H1 (cell line): ENCODE data around the gene FPR3. TPM values are rescaled to one million over a fixed set of nuclear protein-coding genes. Genes with fewer than 3 reads are reported as not detected.

Experiments used
- CTCF ChIA-PET: fragments of 300-600 bp; sonication (Branson Sonifier 250); formaldehyde crosslinking; loops from one replicate; lab custom pipeline; 2021; ENCODE audit not compliant: partially characterized antibody; lab: Charles Lee
- POLR2A ChIA-PET: fragments of 300-600 bp; sonication (Branson Sonifier 250); formaldehyde crosslinking; loops from one replicate; lab custom pipeline; 2021; ENCODE audit warnings: inconsistent platforms; ENCODE audit not compliant: partially characterized antibody; lab: Charles Lee
- DNase-seq, 2 experiments: peaks; one replicate each; pipeline versions ENCODE4 v3.0.0 to v3.0.0-alpha.2; 2010 to 2022; ENCODE audit warnings: low spot score in 2 of 2, low read depth in 1 of 2, mixed read lengths in 1 of 2
- FAIRE-seq: peaks from 2 replicates; lab custom pipeline; 2011; peaks lifted over from hg19 to GRCh38; lab: Jason Lieb, UNC
- H2AFZ ChIP-seq: 2 replicates; pipeline ENCODE4 v1.8.1; 2012; ENCODE audit warnings: low read length, inconsistent platforms
- H2AK5ac ChIP-seq: 2 replicates; pipeline ENCODE4 v1.6.1; 2013; ENCODE audit warnings: low read depth, low read length
- H2BK120ac ChIP-seq: replicated peaks from 2 replicates; pipeline ENCODE3; 2013; ENCODE audit warnings: low read depth, low read length, inconsistent platforms
- H2BK12ac ChIP-seq: 2 replicates; pipeline ENCODE4 v1.6.1; 2013; ENCODE audit warnings: low read depth, low read length
- H2BK15ac ChIP-seq: 2 replicates; pipeline ENCODE4 v1.6.1; 2013; ENCODE audit warnings: low read length
- H2BK20ac ChIP-seq: 2 replicates; pipeline ENCODE4 v1.6.1; 2013; ENCODE audit warnings: low read length
- H2BK5ac ChIP-seq: 2 replicates; pipeline ENCODE4 v1.6.1; 2013; ENCODE audit warnings: low read depth, low read length
- H3K14ac ChIP-seq: 2 replicates; pipeline ENCODE4 v1.6.1; 2013; ENCODE audit warnings: inconsistent platforms; ENCODE audit not compliant: insufficient read length
- H3K18ac ChIP-seq: 2 replicates; pipeline ENCODE4 v1.6.1; 2013; ENCODE audit warnings: low read length; ENCODE audit errors: extremely low read depth
- H3K23ac ChIP-seq: 2 replicates; pipeline ENCODE4 v1.6.1; 2013; ENCODE audit warnings: inconsistent platforms; ENCODE audit not compliant: insufficient read length
- H3K23me2 ChIP-seq: 2 replicates; pipeline ENCODE4 v1.6.1; 2013; ENCODE audit warnings: low read depth, low read length
- H3K27ac ChIP-seq: 2 replicates; pipeline ENCODE4 v1.6.1; 2011; ENCODE audit warnings: low read depth, low read length, inconsistent platforms
- H3K27me3 ChIP-seq, 4 experiments: replicated peaks in 1 of 4; 1 replicate in 1 of 4; 2 replicates in 3 of 4; pipeline versions ENCODE4 v1.6.1 to v1.8.1; 2011 to 2013; ENCODE audit warnings: low read length in 3 of 4, mild to moderate bottlenecking in 3 of 4, inconsistent platforms in 2 of 4, mixed read lengths in 2 of 4, moderate library complexity in 1 of 4; ENCODE audit not compliant: control insufficient read depth in 3 of 4, insufficient read depth in 3 of 4; ENCODE audit errors: extremely low read depth in 1 of 4
- H3K36me3 ChIP-seq, 4 experiments: 2 replicates each; pipeline versions ENCODE4 v1.6.1 to v1.8.1; 2011 to 2013; ENCODE audit warnings: mild to moderate bottlenecking in 4 of 4, low read length in 3 of 4, moderate library complexity in 2 of 4, control low read depth in 1 of 4, inconsistent platforms in 1 of 4; ENCODE audit not compliant: insufficient read depth in 4 of 4, control insufficient read depth in 2 of 4
- H3K4ac ChIP-seq: replicated peaks from 2 replicates; pipeline ENCODE3; 2013; ENCODE audit warnings: low read length, low read depth, mixed read lengths, inconsistent platforms; ENCODE audit not compliant: insufficient read length
- H3K4me1 ChIP-seq, 4 experiments: replicated peaks in 1 of 4; 1 replicate in 1 of 4; 2 replicates in 3 of 4; pipeline versions ENCODE4 v1.6.1 to v1.8.1; 2011 to 2013; ENCODE audit warnings: low read length in 3 of 4, inconsistent platforms in 2 of 4, mixed read lengths in 1 of 4; ENCODE audit not compliant: insufficient read depth in 4 of 4, control insufficient read depth in 3 of 4
- H3K4me2 ChIP-seq, 2 experiments: 2 replicates each; pipeline versions ENCODE4 v1.6.1 to v1.8.1; 2011 to 2013; ENCODE audit warnings: low read depth in 2 of 2, low read length in 2 of 2, control low read depth in 1 of 2, inconsistent platforms in 1 of 2, mild to moderate bottlenecking in 1 of 2; ENCODE audit not compliant: insufficient read depth in 1 of 2
- H3K4me3 ChIP-seq, 4 experiments: fragments of 200-600, 300-600 bp in 1 of 4; sonication (generic), shearing (Covaris generic), sonication (Bioruptor Twin) in 1 of 4; 2 replicates each; pipeline versions ENCODE4 v1.5.1 to v1.8.1; 2011 to 2016; ENCODE audit warnings: low read length in 4 of 4, low read depth in 3 of 4, control low read depth in 2 of 4, inconsistent platforms in 2 of 4, mild to moderate bottlenecking in 2 of 4, mixed read lengths in 1 of 4, moderate library complexity in 1 of 4; ENCODE audit not compliant: insufficient read depth in 2 of 4; ENCODE audit errors: extremely low read depth in 1 of 4
- H3K56ac ChIP-seq: replicated peaks from 2 replicates; pipeline ENCODE3; 2013; ENCODE audit warnings: low read depth, mild to moderate bottlenecking, mixed read lengths, low read length, inconsistent platforms; ENCODE audit not compliant: insufficient read length
- H3K79me1 ChIP-seq: 2 replicates; pipeline ENCODE4 v1.6.1; 2013; ENCODE audit warnings: low read depth, low read length, control low read depth
- H3K79me2 ChIP-seq, 2 experiments: 2 replicates each; pipeline versions ENCODE4 v1.6.1 to v1.8.1; 2012 to 2013; ENCODE audit warnings: low read length in 2 of 2, mild to moderate bottlenecking in 2 of 2, inconsistent platforms in 1 of 2; ENCODE audit not compliant: insufficient read depth in 2 of 2, control insufficient read depth in 1 of 2
- H3K9ac ChIP-seq, 4 experiments: replicated peaks in 1 of 4; 1 replicate in 1 of 4; 2 replicates in 3 of 4; pipeline versions ENCODE4 v1.6.1 to v1.8.1; 2011 to 2013; ENCODE audit warnings: low read depth in 3 of 4, low read length in 3 of 4, control low read depth in 2 of 4, mild to moderate bottlenecking in 2 of 4, moderate library complexity in 2 of 4, inconsistent platforms in 1 of 4; ENCODE audit errors: extremely low read depth in 1 of 4
- H3K9me3 ChIP-seq, 2 experiments: 2 replicates each; pipeline versions ENCODE4 v1.6.1 to v1.8.1; 2012 to 2013; ENCODE audit warnings: mild to moderate bottlenecking in 2 of 2, moderate library complexity in 2 of 2, control low read depth in 1 of 2, inconsistent platforms in 1 of 2, low read depth in 1 of 2, low read length in 1 of 2, mixed read lengths in 1 of 2; ENCODE audit not compliant: insufficient read depth in 2 of 2
- H4K20me1 ChIP-seq, 2 experiments: replicated peaks in 1 of 2; 2 replicates each; pipeline versions ENCODE3 to v1.8.1; 2011 to 2013; ENCODE audit warnings: inconsistent platforms in 2 of 2, low read length in 2 of 2, mild to moderate bottlenecking in 1 of 2; ENCODE audit not compliant: insufficient read depth in 2 of 2, control insufficient read depth in 1 of 2
- H4K5ac ChIP-seq: 2 replicates; pipeline ENCODE4 v1.6.1; 2013; ENCODE audit warnings: low read length, low read depth, mixed read lengths, inconsistent platforms; ENCODE audit not compliant: insufficient read length
- H4K8ac ChIP-seq: 2 replicates; pipeline ENCODE4 v1.8.0; 2013; ENCODE audit warnings: mild to moderate bottlenecking, moderate library complexity, low read length, inconsistent platforms; ENCODE audit not compliant: insufficient read depth; ENCODE audit errors: extremely low read depth
- H4K91ac ChIP-seq: replicated peaks from 2 replicates; pipeline ENCODE3; 2013; ENCODE audit warnings: low read length, mixed read lengths, inconsistent platforms; ENCODE audit not compliant: insufficient read length
- BRCA1 ChIP-seq: IDR thresholded peaks from 2 replicates; pipeline ENCODE4 v1.6.1; 2012; ENCODE audit warnings: low read depth, low read length, improper control_type of control experiment
- CEBPB ChIP-seq: IDR thresholded peaks from 2 replicates; pipeline ENCODE4 v1.6.1; 2012; ENCODE audit warnings: low read depth, low read length
- CHD2 ChIP-seq: IDR thresholded peaks from 2 replicates; pipeline ENCODE4 v1.6.1; 2012; ENCODE audit warnings: low read length, improper control_type of control experiment
- EZH2 ChIP-seq: fragments of 200-600 bp; sonication (generic); IDR thresholded peaks from 2 replicates; pipeline ENCODE4 v1.7.1; 2012; ENCODE audit warnings: low read depth, mild to moderate bottlenecking, moderate library complexity, low read length, inconsistent platforms; ENCODE audit not compliant: severe bottlenecking
- FOSL1 ChIP-seq: IDR thresholded peaks from 2 replicates; pipeline ENCODE4 v1.6.1; 2011; ENCODE audit warnings: mild to moderate bottlenecking, low read depth, low read length, moderate library complexity; ENCODE audit not compliant: insufficient read depth
- HDAC2 ChIP-seq, 2 experiments: fragments of 300-600 bp in 1 of 2; sonication (generic) in 1 of 2; IDR thresholded peaks; 2 replicates each; pipeline ENCODE4 v1.6.1; 2011 to 2012; ENCODE audit warnings: low read depth in 2 of 2, low read length in 2 of 2, mild to moderate bottlenecking in 2 of 2, moderate library complexity in 2 of 2, borderline replicate concordance in 1 of 2, inconsistent platforms in 1 of 2
- KDM4A ChIP-seq: IDR thresholded peaks from one replicate; pipeline ENCODE4 v1.7.1; 2012; ENCODE audit warnings: low read depth, mild to moderate bottlenecking, moderate library complexity, low read length, inconsistent platforms; ENCODE audit not compliant: severe bottlenecking
- SIRT6 ChIP-seq: IDR thresholded peaks from one replicate; pipeline ENCODE4 v1.7.1; 2012; ENCODE audit warnings: low read length, inconsistent platforms
- TAF1 ChIP-seq: IDR thresholded peaks from 2 replicates; pipeline ENCODE4 v1.6.1; 2011; ENCODE audit warnings: mild to moderate bottlenecking, low read depth, low read length
- ZNF274 ChIP-seq: IDR thresholded peaks from 2 replicates; pipeline ENCODE4 v1.7.0; 2012; ENCODE audit warnings: low read length, borderline replicate concordance; ENCODE audit errors: extremely low read depth
- WGBS, 2 experiments: shearing (Covaris generic) in 1 of 2; methylation state at CpG; one replicate each; pipeline versions ENCODE4 v1.1.6 to v1.1.7; 2013 to 2015; ENCODE audit warnings: low lambda C conversion rate in 2 of 2, mixed read lengths in 2 of 2, inconsistent platforms in 1 of 2, low coverage in 1 of 2, missing lambda C conversion rate in 1 of 2; ENCODE audit not compliant: insufficient replicate concordance in 2 of 2, insufficient coverage in 1 of 2, insufficient read length in 1 of 2; ENCODE audit errors: extremely low coverage in 1 of 2, missing lambda C conversion rate in 1 of 2; 5-methylcytosine and 5-hydroxymethylcytosine counted together
- polyA plus RNA-seq, 7 experiments: library from polyadenylated mRNA; depleted of rRNA in 3 of 7; stranded (reverse) in 5 of 7; unstranded in 2 of 7; fragments of >200 nt in 5 of 7; fragments of 200-250 nt in 2 of 7; gene quantifications; 1 replicate in 5 of 7; 2 replicates in 1 of 7; 4 replicates in 1 of 7; pipeline versions ENCODE4 v1.2.1 to v1.2.3, GENCODE V29; 2011 to 2013; ENCODE audit warnings: missing spikeins in 2 of 7, mixed read lengths in 2 of 7
- total RNA-seq: library from RNA; stranded (reverse); fragmentation: NEBNext Ultra II Directional; extraction: Animal tissue kit (Norgen Biotek cat#: 25700); gene quantifications from 2 replicates; pipeline ENCODE4 v1.2.1, GENCODE V29; 2021
- TF ChIP-seq, protein P1 (sequence below): IDR thresholded peaks from 2 replicates; pipeline ENCODE4 v1.6.1; 2012; ENCODE audit warnings: inconsistent platforms

FPR3 gene
- total and polyA plus RNA-seq, 2 of the 8 experiments (the other 6 are each of a cell fraction or from before 2014, with no cell fraction given) = not detected

DNA sequence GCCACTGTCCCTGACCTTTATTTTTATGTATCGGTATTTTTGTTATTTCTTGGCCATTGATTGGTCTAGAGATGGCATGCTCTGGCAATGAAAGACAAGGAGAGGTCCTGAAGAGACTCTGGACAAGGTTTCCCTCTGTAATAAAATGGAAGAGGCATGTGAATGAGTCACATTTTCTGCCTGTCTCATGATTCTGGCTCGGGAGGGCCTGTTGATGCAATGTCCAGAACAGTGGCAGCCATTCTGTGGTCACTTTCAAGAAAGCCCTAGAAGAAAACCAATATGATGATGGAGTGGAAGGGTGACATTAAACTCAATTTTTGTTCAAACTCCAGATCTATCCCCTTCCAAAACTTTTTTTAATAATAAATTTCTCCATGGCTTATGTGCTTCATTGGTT lies 2.0 kb upstream of the FPR3 start:
- Histone ChIP-seq H2BK120ac (no peak overlapping the region), H3K18ac (no peak overlapping the region), H3K23me2 (no peaks in the 10 kb centered on the region; the same call in 1 of the 2 replicates), H4K5ac (no peak overlapping the region), H3K23ac (no peak overlapping the region), H3K27me3 (no peaks in the 10 kb centered on the region), H3K4ac (no peak overlapping the region), H4K20me1 (no peaks in the 10 kb centered on the region), H2AK5ac (no peak overlapping the region), H3K27ac (no peak overlapping the region), H3K79me2 (no peaks in the 10 kb centered on the region), H2BK20ac (no peak overlapping the region), H4K91ac (no peak overlapping the region), H2AFZ (no peak overlapping the region)
- TF ChIP-seq ZNF274 (no peak), CHD2 (no peak), KDM4A (no peak), HDAC2 (IDR thresholded peaks at IDR 0.05; ENCODE audit: borderline replicate concordance in 1 of 2, low read depth in 2 of 2, low read length in 2 of 2) (no peak), EZH2 (no peak), SIRT6 (no peak), TAF1 (no peak), CEBPB (no peak), BRCA1 (no peak), FOSL1 (no peak)
- TF ChIP-seq, protein P1, sequence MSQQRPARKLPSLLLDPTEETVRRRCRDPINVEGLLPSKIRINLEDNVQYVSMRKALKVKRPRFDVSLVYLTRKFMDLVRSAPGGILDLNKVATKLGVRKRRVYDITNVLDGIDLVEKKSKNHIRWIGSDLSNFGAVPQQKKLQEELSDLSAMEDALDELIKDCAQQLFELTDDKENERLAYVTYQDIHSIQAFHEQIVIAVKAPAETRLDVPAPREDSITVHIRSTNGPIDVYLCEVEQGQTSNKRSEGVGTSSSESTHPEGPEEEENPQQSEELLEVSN = no peak
- TF ChIP-seq, all 59 proteins: peak for 0
- H3K9me3 ChIP-seq = peaks cover 8 to 17% of the 10 kb centered on the region in 2 experiments; a peak in 3 of 4 replicates
- no peak overlapping the region for H3K4me2 ChIP-seq
- no peak overlapping the region for H3K9ac ChIP-seq
- no peaks in the 10 kb centered on the region for H3K79me1 ChIP-seq
- FAIRE-seq (no peak), DNase-seq (no peak)
- no peak overlapping the region for H2BK12ac ChIP-seq
- H2BK15ac ChIP-seq = no peak overlapping the region
- no peak overlapping the region for H3K56ac ChIP-seq
- H3K36me3 ChIP-seq = no peaks in the 10 kb centered on the region
- WGBS, 2 experiments = 91% methylated on average over 2 of the region's 2 CpGs; no CpG with 5 or more reads in 1 of the 2 experiments
- H3K4me1 ChIP-seq = no peaks in the 10 kb centered on the region
- POLR2A ChIA-PET = no interaction called here
- no peak overlapping the region for H4K8ac ChIP-seq
- H2BK5ac ChIP-seq = no peak overlapping the region
- no peak overlapping the region for H3K4me3 ChIP-seq
- CTCF ChIA-PET = interaction anchor here (1.4 kb wide), 1 partner anchor 15 kb away, joined by 3 read pairs; no protein-coding TSS in a partner anchor
- H3K14ac ChIP-seq = no peak overlapping the region
